GM12892 (cell line): Measurements from ENCODE around the gene ADORA2B.

Experiments
- POLR2A ChIP-seq: IDR thresholded peaks from 2 replicates; pipeline ENCODE4 v1.6.1; 2011; ENCODE audit warnings: low read depth, low read length, control low read depth
- POLR2AphosphoS5 ChIP-seq: IDR thresholded peaks from 2 replicates; pipeline ENCODE4 v1.6.1; 2011; ENCODE audit warnings: low read depth, low read length, control low read depth
- TAF1 ChIP-seq: IDR thresholded peaks from 2 replicates; pipeline ENCODE4 v1.6.1; 2011; ENCODE audit warnings: low read depth, mild to moderate bottlenecking, control low read depth, low read length, borderline replicate concordance

DNA sequence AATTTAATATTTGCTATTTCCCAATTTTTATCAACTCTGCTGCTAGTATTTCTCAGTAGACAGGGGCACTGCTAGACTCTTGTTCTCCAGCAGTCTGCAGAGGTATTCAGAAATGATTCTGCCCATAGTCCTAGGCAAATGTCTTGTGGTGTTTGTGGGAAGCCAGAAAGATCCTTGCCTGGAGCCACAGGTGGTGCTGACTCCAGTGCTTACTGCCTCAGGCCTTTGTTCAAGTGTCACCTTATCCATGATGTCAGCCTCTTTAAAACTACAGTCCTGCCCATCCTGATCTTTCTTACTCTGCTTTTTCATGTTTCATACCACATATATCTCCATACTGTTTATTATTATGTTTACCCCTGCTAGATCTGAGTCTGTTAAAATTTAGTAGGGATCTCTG, 28.1 kb downstream of the ADORA2B start:
- TF ChIP-seq POLR2A (no peak), POLR2AphosphoS5 (no peak), TAF1 (no peak)
